ENCODE data around the gene FPR3. TPM values are rescaled to one million over a fixed set of nuclear protein-coding genes. Genes with fewer than 3 reads are reported as not detected.

The FPR3 gene
- total RNA-seq, 2 experiments from 2014 or later: not detected

DNA sequence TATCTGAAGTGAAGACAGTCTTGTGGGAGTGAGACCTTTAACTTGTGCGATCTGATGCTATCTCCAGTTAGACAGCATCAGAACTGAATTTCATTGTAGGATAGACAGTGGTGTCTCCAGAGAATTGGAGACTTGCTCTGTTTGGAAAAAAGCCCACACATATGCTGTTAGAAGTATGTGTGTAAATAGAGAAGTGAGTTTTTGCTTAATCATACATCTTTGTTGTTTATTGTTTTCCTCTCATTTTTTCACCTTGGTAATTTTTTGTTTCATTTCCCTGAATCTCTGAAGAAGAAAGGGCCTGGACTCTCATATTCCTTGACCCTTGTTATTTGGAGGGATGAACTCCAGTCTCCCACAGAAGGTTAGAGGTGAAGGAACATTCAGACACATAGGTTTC lies 21.8 kb downstream of the FPR3 start:
- H3K27me3 Mint-ChIP-seq: no peaks in the 10 kb centered on the region
- no peak overlapping the region for H3K4me3 Mint-ChIP-seq
- H3K27ac Mint-ChIP-seq: no peak overlapping the region
- intact Hi-C loops (cut with micrococcal nuclease): no loop called here
- ChIA-PET CTCF (no interaction called here), POLR2A (no interaction called here)
- H3K36me3 Mint-ChIP-seq: peaks cover 3% of the 10 kb centered on the region
- no peaks in the 10 kb centered on the region for H3K4me1 Mint-ChIP-seq (ENCODE audit: low read depth)
- no peak for DNase-seq
- peaks cover 22% of the 10 kb centered on the region for H3K9me3 Mint-ChIP-seq

DNA sequence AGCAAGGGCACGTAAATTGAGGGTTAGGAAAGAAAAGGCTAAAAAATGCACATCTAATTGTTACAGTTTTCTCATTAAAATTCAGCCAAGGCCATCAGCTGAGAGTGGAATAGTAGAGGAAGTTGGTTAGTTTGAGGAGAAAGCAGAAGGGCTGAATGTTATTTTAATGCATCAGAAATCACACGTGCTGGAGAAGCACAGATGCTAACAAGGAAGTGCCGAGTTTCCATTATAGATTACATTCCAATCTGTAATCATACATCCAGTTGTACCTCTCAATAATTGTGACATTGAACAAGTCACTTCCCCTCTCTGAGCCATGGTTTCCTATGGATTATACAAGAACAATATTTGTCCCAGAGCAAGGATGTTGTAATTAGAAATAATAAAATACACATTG lies 25.1 kb downstream of the FPR3 start:
- ChIA-PET POLR2A (no interaction called here), CTCF (no interaction called here)
- intact Hi-C loops (cut with micrococcal nuclease): no loop called here
- H3K4me3 Mint-ChIP-seq: no peak overlapping the region
- no peak for DNase-seq
- H3K27me3 Mint-ChIP-seq: no peaks in the 10 kb centered on the region
- peaks cover 29% of the 10 kb centered on the region for H3K9me3 Mint-ChIP-seq
- peaks cover 5% of the 10 kb centered on the region for H3K36me3 Mint-ChIP-seq
- no peak overlapping the region for H3K27ac Mint-ChIP-seq
- H3K4me1 Mint-ChIP-seq (ENCODE audit: low read depth): no peaks in the 10 kb centered on the region

DNA sequence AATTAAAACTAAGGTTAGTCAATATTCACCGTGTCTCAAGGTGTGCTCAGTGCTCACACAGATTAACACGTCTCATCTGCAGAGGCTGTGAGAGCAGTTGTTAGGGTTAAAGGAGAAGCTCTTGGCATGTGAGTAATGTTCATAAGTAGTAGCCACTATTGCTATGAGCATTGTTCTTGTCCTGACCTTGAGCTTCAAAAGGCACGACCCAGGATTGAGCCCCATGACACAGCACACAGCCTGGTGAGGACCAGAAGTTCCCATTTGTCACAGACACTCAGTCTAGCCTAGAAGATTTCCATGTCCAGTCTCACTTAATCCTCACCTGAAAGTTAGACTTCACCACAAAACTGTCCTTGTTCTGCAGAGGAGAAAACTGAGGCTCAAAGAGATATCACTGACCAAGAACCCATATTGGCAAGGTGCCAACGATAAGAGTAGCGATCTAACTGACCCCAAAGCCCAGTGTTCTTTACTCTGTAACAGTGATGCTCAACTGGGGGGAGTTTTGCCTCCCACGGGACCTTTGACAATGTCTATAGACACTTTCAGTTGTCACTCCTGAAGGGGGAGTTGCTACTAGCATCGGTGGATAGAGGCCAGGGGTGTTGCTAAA lies 26.0 kb downstream of the FPR3 start:
- ChIA-PET CTCF (no interaction called here), POLR2A (no interaction called here)
- H3K27me3 Mint-ChIP-seq: no peaks in the 10 kb centered on the region
- no peak overlapping the region for H3K27ac Mint-ChIP-seq
- intact Hi-C loops (cut with micrococcal nuclease): no loop called here
- peaks cover 29% of the 10 kb centered on the region for H3K9me3 Mint-ChIP-seq
- no peak for DNase-seq
- peaks cover 5% of the 10 kb centered on the region for H3K36me3 Mint-ChIP-seq
- H3K4me1 Mint-ChIP-seq (ENCODE audit: low read depth): no peaks in the 10 kb centered on the region
- H3K4me3 Mint-ChIP-seq: no peak overlapping the region

- H3K36me3 Mint-ChIP-seq: peaks cover 5% of the 10 kb centered on the region
- POLR2A ChIA-PET: no interaction called here
- no peak for DNase-seq
- H3K27ac Mint-ChIP-seq: no peak overlapping the region
- H3K27me3 Mint-ChIP-seq: no peaks in the 10 kb centered on the region
- peaks cover 30% of the 10 kb centered on the region for H3K9me3 Mint-ChIP-seq
- CTCF ChIA-PET: no interaction called here
- intact Hi-C loops (cut with micrococcal nuclease): no loop called here
- no peaks in the 10 kb centered on the region for H3K4me1 Mint-ChIP-seq (ENCODE audit: low read depth)
- H3K4me3 Mint-ChIP-seq: no peak overlapping the region
Observed at GRCh38 chr19:51821456-51821855, 26.5 kb downstream of the FPR3 start.

DNA sequence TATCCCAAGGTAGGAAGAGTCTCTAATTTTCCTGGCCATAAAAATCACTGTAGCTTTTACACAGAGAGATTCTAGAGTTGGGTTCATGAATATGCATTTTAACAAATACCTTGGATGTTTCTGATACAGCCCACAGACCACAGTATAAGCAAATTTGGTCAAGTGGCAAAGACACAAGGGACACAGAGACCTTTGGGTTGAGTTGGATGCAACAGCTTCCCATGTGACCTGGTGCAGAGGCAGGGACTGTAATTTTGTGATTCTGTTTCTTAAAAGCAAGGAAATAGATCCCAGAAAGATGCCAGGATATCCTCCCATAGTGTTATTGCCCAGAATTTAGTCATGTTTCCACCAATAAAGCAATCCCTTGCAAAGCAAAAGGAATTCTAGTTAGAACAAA lies 27.0 kb downstream of the FPR3 start:
- Mint-ChIP-seq H3K4me1 (ENCODE audit: low read depth) (no peaks in the 10 kb centered on the region), H3K36me3 (peaks cover 5% of the 10 kb centered on the region), H3K27me3 (no peaks in the 10 kb centered on the region), H3K27ac (no peak overlapping the region), H3K9me3 (peaks cover 34% of the 10 kb centered on the region), H3K4me3 (no peak overlapping the region)
- intact Hi-C loops (cut with micrococcal nuclease): no loop called here
- CTCF ChIA-PET: no interaction called here
- no peak for DNase-seq
- POLR2A ChIA-PET: no interaction called here

DNA sequence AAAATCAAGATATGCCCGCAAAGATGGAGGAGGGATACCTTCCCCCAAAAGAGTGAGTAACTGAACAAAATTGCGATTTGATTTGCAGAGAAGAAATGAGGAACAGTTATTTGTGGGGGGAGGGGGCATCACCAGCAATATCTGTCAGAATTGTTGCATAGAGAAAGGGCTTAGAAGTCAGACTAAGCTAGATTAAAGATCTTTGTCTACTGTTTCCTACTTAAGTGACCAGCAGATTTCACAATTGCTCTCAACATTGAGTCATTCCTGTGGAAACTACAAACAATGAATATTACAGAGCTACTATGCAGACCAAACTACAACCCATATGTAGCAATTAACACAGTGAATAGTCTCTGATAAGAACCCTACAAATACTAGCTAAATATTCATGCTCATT lies 27.4 kb downstream of the FPR3 start:
- Mint-ChIP-seq H3K4me1 (ENCODE audit: low read depth) (no peaks in the 10 kb centered on the region), H3K27me3 (no peaks in the 10 kb centered on the region), H3K4me3 (no peak overlapping the region), H3K27ac (no peak overlapping the region), H3K9me3 (peaks cover 38% of the 10 kb centered on the region), H3K36me3 (peaks cover 5% of the 10 kb centered on the region)
- ChIA-PET CTCF (no interaction called here), POLR2A (no interaction called here)
- intact Hi-C loops (cut with micrococcal nuclease): no loop called here
- DNase-seq: no peak

GRCh38 chr19:51822946-51823345 lies 28.0 kb downstream of the FPR3 start:
- DNase-seq: no peak
- CTCF ChIA-PET: no interaction called here
- Mint-ChIP-seq H3K27ac (no peak overlapping the region), H3K4me3 (no peak overlapping the region), H3K9me3 (peaks cover 44% of the 10 kb centered on the region), H3K36me3 (peaks cover 5% of the 10 kb centered on the region), H3K4me1 (ENCODE audit: low read depth) (no peaks in the 10 kb centered on the region), H3K27me3 (no peaks in the 10 kb centered on the region)
- intact Hi-C loops (cut with micrococcal nuclease): no loop called here
- POLR2A ChIA-PET: no interaction called here

GRCh38 chr19:51824281-51825005 lies 29.5 kb downstream of the FPR3 start:
- Mint-ChIP-seq H3K9me3 (peaks cover 57% of the 10 kb centered on the region), H3K4me3 (no peak overlapping the region), H3K4me1 (ENCODE audit: low read depth) (no peaks in the 10 kb centered on the region), H3K27ac (no peak overlapping the region), H3K27me3 (no peaks in the 10 kb centered on the region), H3K36me3 (peaks cover 5% of the 10 kb centered on the region)
- intact Hi-C loops (cut with micrococcal nuclease): no loop called here
- DNase-seq: no peak
- ChIA-PET CTCF (no interaction called here), POLR2A (no interaction called here)

DNA sequence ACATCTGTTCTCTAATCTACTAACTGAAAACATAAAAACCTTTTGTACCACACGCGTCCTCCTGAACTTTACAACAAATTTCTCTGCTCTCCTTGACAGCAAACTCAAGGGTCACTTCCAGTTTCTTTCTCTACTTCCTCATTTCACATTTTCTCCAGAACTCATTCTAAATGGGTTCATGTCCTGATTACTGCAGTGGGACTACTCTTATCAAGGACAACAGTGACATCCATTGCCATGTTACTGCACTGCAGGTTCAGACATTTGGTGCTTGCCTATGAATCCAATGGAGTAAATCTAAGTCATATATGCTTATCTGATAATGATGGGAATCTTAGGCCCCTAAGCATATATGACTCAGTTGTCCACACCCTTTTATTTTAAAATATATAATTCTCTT lies 35.3 kb downstream of the FPR3 start:
- DNase-seq: no peak
- no peaks in the 10 kb centered on the region for H3K4me1 Mint-ChIP-seq (ENCODE audit: low read depth)
- no peak overlapping the region for H3K4me3 Mint-ChIP-seq
- ChIA-PET POLR2A (no interaction called here), CTCF (no interaction called here)
- no peak overlapping the region for H3K27ac Mint-ChIP-seq
- intact Hi-C loops (cut with micrococcal nuclease): no loop called here
- no peaks in the 10 kb centered on the region for H3K36me3 Mint-ChIP-seq
- H3K9me3 Mint-ChIP-seq: peaks cover 54% of the 10 kb centered on the region
- no peaks in the 10 kb centered on the region for H3K27me3 Mint-ChIP-seq

DNA sequence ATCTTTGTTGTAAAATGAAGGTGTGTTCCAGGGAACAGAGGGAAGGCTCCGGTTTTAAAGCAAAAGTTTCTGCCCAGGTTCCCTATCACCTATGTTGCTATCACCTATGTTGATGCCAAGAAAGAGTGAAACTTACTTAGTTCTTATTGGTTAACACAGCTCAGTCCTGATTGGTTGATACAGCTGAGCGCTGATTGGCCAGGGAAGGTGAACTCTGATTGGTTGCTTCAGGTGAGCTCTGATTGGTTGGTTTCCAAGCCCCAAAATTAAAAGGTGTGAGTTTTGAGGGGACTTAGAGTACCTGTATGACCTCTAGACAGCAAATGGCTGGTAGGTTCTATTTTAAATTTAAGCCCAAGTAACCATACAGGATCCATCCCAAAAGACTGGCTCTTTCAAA lies 42.2 kb downstream of the FPR3 start:
- POLR2A ChIA-PET: no interaction called here
- H3K9me3 Mint-ChIP-seq: peaks cover 43% of the 10 kb centered on the region

DNA sequence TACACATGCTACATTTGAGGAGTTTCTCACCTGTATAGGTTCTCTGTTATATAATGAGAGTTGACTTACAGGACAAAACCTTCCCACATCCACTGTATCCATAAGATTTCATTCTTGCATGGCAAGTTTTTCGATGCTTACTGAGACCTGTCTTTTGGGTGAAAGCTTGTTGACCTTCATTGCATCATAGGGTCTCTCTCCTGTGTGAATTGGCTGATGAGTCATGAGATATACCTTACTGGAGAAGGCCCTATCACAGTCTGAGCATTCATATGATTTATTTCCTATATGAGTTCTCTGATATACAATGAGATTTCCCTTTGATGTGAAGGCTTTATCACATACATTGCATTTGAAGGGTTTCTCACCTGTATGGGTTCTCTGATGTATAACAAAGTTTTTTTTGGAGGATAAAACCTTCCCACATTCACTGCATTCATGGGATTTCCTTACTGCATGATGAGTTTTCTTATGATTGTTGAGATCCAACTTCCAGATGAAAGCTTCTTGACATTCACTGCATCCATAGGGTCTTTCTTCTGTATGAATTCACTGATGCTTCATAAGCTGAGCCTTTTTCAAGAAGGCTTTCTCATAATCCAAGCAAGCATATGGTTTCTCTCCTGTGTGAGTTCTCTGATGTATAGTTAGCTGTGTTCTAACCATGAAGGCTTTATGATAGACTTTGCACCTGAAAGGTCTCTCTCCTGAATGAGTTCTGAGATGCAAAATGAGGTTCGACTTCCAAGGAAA lies 67.1 kb downstream of the FPR3 start:
- ChIA-PET CTCF (no interaction called here), POLR2A (no interaction called here)
- no peak overlapping the region for H3K27ac Mint-ChIP-seq
- H3K36me3 Mint-ChIP-seq: peaks cover 58% of the 10 kb centered on the region
- H3K9me3 Mint-ChIP-seq: peaks cover 84% of the 10 kb centered on the region
- DNase-seq: no peak
- intact Hi-C loops (cut with micrococcal nuclease): no loop called here
- H3K4me1 Mint-ChIP-seq (ENCODE audit: low read depth): no peaks in the 10 kb centered on the region
- no peaks in the 10 kb centered on the region for H3K27me3 Mint-ChIP-seq
- no peak overlapping the region for H3K4me3 Mint-ChIP-seq

More for the DNA sequence above, 42.2 kb downstream of the FPR3 start:
- no peaks in the 10 kb centered on the region for H3K27me3 Mint-ChIP-seq
- no peaks in the 10 kb centered on the region for H3K4me1 Mint-ChIP-seq (ENCODE audit: low read depth)
- DNase-seq: no peak
- peaks cover 9% of the 10 kb centered on the region for H3K36me3 Mint-ChIP-seq
- no peak overlapping the region for H3K4me3 Mint-ChIP-seq
- H3K27ac Mint-ChIP-seq: no peak overlapping the region
- CTCF ChIA-PET: no interaction called here
- intact Hi-C loops (cut with micrococcal nuclease): no loop called here

GRCh38 chr19:51873097-51873496 lies 78.1 kb downstream of the FPR3 start:
- H3K27me3 Mint-ChIP-seq: no peaks in the 10 kb centered on the region
- intact Hi-C loops (cut with micrococcal nuclease): no loop called here
- CTCF ChIA-PET: no interaction called here
- POLR2A ChIA-PET: no interaction called here
- H3K27ac Mint-ChIP-seq: no peak overlapping the region
- no peaks in the 10 kb centered on the region for H3K4me1 Mint-ChIP-seq (ENCODE audit: low read depth)
- DNase-seq: no peak
- H3K4me3 Mint-ChIP-seq: no peak overlapping the region
- H3K36me3 Mint-ChIP-seq: peaks cover 87% of the 10 kb centered on the region
- peaks cover 93% of the 10 kb centered on the region for H3K9me3 Mint-ChIP-seq

All from activated CD4-positive, alpha-beta memory T cell treated with anti-CD3 and anti-CD28 coated beads for 36 hours (primary cell).